SU-DHL-6 (cell line): Measurements from ENCODE around the gene GGA1.
A peak's percentile ranks its signal among the peaks of the same experiment; 100 is the strongest.

Experiments used
- H2AFZ ChIP-seq: fragments of 200-600 bp; sonication (generic); 2 replicates; pipeline ENCODE4 v1.6.1; 2014; ENCODE audit warnings: low read depth, mild to moderate bottlenecking, moderate library complexity, mixed read lengths, antibody characterized with exemption, low read length; ENCODE audit not compliant: severe bottlenecking
- H3F3A ChIP-seq: fragments of 200-600 bp; shearing (Covaris generic); 2 replicates; pipeline ENCODE4 v1.6.0; 2016; ENCODE audit warnings: antibody characterized with exemption, mild to moderate bottlenecking; ENCODE audit not compliant: insufficient read depth
- H3K27ac ChIP-seq: fragments of 200-600 bp; sonication (generic); 2 replicates; pipeline ENCODE4 v1.5.1; 2016; ENCODE audit warnings: low read depth, mild to moderate bottlenecking, low read length, moderate library complexity, mixed read lengths
- H3K27me3 ChIP-seq: fragments of 200-600 bp; sonication (generic), shearing (Covaris generic); 2 replicates; pipeline ENCODE4 v1.6.0; 2014; ENCODE audit warnings: mild to moderate bottlenecking, low read length
- H3K36me3 ChIP-seq: fragments of 200-600 bp; sonication (generic); 2 replicates; pipeline ENCODE4 v1.6.1; 2014; ENCODE audit warnings: mild to moderate bottlenecking, low read length, mixed read lengths
- H3K4me2 ChIP-seq: fragments of 300-600, 200-600 bp; shearing (Covaris generic), sonication (generic); 2 replicates; pipeline ENCODE4 v1.6.0; 2014; ENCODE audit warnings: low read length, low read depth, mild to moderate bottlenecking; ENCODE audit not compliant: poor library complexity, severe bottlenecking
- H3K4me3 ChIP-seq: fragments of 200-600 bp; sonication (generic); 2 replicates; pipeline ENCODE4 v1.5.1; 2014; ENCODE audit warnings: antibody characterized with exemption, low read length, mild to moderate bottlenecking, mixed read lengths; ENCODE audit not compliant: insufficient read depth, poor library complexity, severe bottlenecking
- H3K79me2 ChIP-seq: fragments of 200-600 bp; sonication (generic); 2 replicates; pipeline ENCODE4 v1.6.1; 2014; ENCODE audit warnings: mild to moderate bottlenecking, low read length, moderate library complexity; ENCODE audit not compliant: insufficient read depth
- H3K9ac ChIP-seq: fragments of 200-600 bp; sonication (generic); 2 replicates; pipeline ENCODE4 v1.7.0; 2014; ENCODE audit warnings: mild to moderate bottlenecking, low read length
- H3K9me2 ChIP-seq: fragments of 200-600 bp; sonication (generic); replicated peaks from 2 replicates; pipeline ENCODE4 v1.6.1; 2014; ENCODE audit warnings: low read length; ENCODE audit not compliant: insufficient read depth
- H3K9me3 ChIP-seq: fragments of 200-600 bp; sonication (generic); 2 replicates; pipeline ENCODE4 v1.6.1; 2014; ENCODE audit warnings: low read length, mixed read lengths; ENCODE audit not compliant: insufficient read depth
- H4K20me1 ChIP-seq: fragments of 200-600 bp; sonication (generic); 2 replicates; pipeline ENCODE4 v1.6.1; 2014; ENCODE audit warnings: low read depth, mild to moderate bottlenecking, antibody characterized with exemption, low read length, moderate library complexity, mixed read lengths
- CTCF ChIP-seq: fragments of 200-600 bp; sonication (generic); IDR thresholded peaks from one replicate; pipeline ENCODE4 v1.5.1; 2017; ENCODE audit warnings: antibody characterized with exemption, mild to moderate bottlenecking, low read length, moderate library complexity; ENCODE audit not compliant: insufficient read depth, poor library complexity, severe bottlenecking
- EZH2phosphoT487 ChIP-seq: fragments of 200-600 bp; sonication (generic), shearing (Covaris generic); conservative IDR thresholded peaks from 2 replicates; pipeline ENCODE4 v1.6.1; 2018; ENCODE audit warnings: mild to moderate bottlenecking, antibody characterized with exemption, low read length, moderate library complexity, mixed read lengths

Gene GGA1

DNA sequence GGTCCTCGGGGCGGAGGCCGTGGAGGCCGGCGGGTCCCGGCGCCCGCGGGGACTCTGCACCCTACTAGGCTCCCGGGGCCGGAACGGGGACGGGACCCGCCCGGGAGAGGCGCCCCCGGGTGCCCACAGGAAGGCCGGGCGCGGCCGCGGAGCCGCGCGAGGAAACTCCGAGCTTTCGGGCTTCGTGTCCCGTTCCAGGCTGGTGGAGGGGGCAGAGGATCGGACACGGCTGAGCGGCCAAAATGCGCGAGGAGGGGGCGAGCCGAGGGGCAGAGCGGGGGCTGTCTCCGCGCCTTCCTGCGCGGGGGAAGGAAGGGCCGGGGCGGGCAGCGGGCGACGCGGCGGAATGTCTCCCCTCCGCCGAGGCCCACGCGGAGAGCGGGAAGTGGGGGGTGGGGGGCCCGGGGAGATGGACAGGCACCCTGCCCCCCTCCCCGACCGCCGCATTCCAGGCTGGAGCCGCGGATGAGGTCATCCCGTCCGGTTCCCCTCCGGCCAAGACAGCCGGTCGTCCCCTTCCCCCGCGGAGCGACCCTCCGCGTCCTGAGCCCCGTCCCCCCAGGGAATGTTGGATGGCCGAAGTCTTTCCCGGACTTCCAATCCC is 47.9 kb upstream of the GGA1 start:
- TF ChIP-seq CTCF: no peak
- TF ChIP-seq EZH2phosphoT487: no peak

GRCh38 chr22:37561212-37562048 is 47.2 kb upstream of the GGA1 start:
- no peak overlapping the region for H3K9ac ChIP-seq

More for the DNA sequence above, 47.9 kb upstream of the GGA1 start:
- Histone ChIP-seq H3K27ac (no peak overlapping the region), H3K9me2 (no peaks in the 10 kb centered on the region), H3K9ac (no peak overlapping the region), H3F3A (no peaks in the 10 kb centered on the region), H3K36me3 (no peaks in the 10 kb centered on the region), H3K9me3 (no peaks in the 10 kb centered on the region), H3K4me2 (no peak overlapping the region), H4K20me1 (no peaks in the 10 kb centered on the region), H2AFZ (no peak overlapping the region), H3K79me2 (no peaks in the 10 kb centered on the region), H3K4me3 (no peak overlapping the region), H3K27me3 (no peaks in the 10 kb centered on the region)

DNA sequence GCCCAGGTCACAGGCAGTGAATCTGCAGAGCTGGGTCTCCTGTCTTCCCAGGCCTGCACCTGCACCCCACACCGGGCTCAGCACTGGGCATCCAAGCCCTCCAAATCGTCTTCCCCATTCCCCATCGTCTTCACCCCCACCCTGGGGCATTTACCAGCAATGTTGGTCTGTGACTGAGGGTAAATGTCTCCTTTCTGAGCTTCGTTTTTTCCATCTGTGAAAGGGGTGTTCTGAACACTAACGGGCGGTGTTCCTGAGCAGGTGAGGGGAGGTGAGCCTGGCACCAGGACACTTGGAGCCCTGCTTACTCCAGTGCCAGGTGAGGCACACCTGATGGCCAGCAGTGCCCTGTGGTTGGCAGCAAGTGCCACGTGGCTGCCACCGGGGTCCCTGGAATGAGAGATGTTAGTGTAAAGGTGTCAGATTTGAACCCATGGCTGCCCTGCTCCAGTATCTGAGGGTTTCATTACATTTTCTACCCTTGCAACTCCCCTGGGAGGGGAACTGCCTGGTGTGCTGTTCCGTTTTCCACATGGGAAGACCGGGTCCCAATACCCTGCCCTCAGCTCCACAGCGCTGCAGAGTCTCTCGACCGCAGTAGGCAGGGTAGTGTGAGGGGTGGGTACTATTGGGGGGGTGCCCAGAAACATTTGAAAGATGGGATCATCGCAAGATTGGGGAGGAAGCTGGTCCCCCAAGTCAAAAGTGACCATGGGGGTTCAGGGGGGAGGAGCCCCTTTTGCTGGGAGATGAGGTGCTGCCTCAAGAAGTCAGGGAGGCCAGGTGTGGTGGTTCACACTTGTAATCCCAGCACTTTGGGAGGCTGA is 46.4 kb upstream of the GGA1 start:
- TF ChIP-seq EZH2phosphoT487 (no peak), CTCF (no peak)
- Histone ChIP-seq H3K9me3 (no peaks in the 10 kb centered on the region), H3K9me2 (no peaks in the 10 kb centered on the region), H2AFZ (no peak overlapping the region), H3K27ac (no peak overlapping the region), H3K4me2 (no peak overlapping the region), H3F3A (no peaks in the 10 kb centered on the region), H3K79me2 (no peaks in the 10 kb centered on the region), H3K4me3 (no peak overlapping the region), H4K20me1 (no peaks in the 10 kb centered on the region), H3K9ac (no peak overlapping the region), H3K36me3 (no peaks in the 10 kb centered on the region), H3K27me3 (no peaks in the 10 kb centered on the region)

More at GRCh38 chr22:37561212-37562048, 47.2 kb upstream of the GGA1 start:
- no peaks in the 10 kb centered on the region for H4K20me1 ChIP-seq
- no peak overlapping the region for H2AFZ ChIP-seq
- H3K4me3 ChIP-seq: no peak overlapping the region
- no peaks in the 10 kb centered on the region for H3F3A ChIP-seq
- H3K4me2 ChIP-seq: no peak overlapping the region
- no peaks in the 10 kb centered on the region for H3K9me3 ChIP-seq
- no peaks in the 10 kb centered on the region for H3K79me2 ChIP-seq
- no peaks in the 10 kb centered on the region for H3K9me2 ChIP-seq
- H3K27ac ChIP-seq: no peak overlapping the region
- H3K36me3 ChIP-seq: no peaks in the 10 kb centered on the region
- H3K27me3 ChIP-seq: no peaks in the 10 kb centered on the region
- peak; percentile 48 for TF ChIP-seq CTCF
- no peak for TF ChIP-seq EZH2phosphoT487
